A673 (cell line): ENCODE results near the gene MAP3K7.

Source experiments
- CTCF ChIP-seq: fragments of 300-800, 200-600 bp; sonication (generic); conservative IDR thresholded peaks from 2 replicates; pipeline ENCODE4 v1.5.1; 2017; ENCODE audit warnings: low read depth, mild to moderate bottlenecking, antibody characterized with exemption, low read length, moderate library complexity, mixed read lengths
- EZH2 ChIP-seq: fragments of 200-600 bp; sonication (generic); IDR thresholded peaks from 2 replicates; pipeline ENCODE4 v1.6.1; 2017; ENCODE audit warnings: borderline replicate concordance, low read depth, mild to moderate bottlenecking, mixed read lengths, antibody characterized with exemption, low read length; ENCODE audit not compliant: poor library complexity, severe bottlenecking

- TF ChIP-seq CTCF (no peak), EZH2 (no peak)
These were observed 23.5 kb upstream of the MAP3K7 start for GRCh38 chr6:90610301-90610750.
